AG08395 (cell line): Measurements from ENCODE around the gene PLPPR2.
"Not testable (repeated sequence)": the region's sequence is repeated elsewhere in the genome, so short reads cannot be mapped to it uniquely, and the experiment has no call there.

Experiments
- DNase-seq: peaks from one replicate; pipeline ENCODE4 v3.0.0; 2012; ENCODE audit warnings: mixed read lengths, low spot score

Gene PLPPR2

DNA sequence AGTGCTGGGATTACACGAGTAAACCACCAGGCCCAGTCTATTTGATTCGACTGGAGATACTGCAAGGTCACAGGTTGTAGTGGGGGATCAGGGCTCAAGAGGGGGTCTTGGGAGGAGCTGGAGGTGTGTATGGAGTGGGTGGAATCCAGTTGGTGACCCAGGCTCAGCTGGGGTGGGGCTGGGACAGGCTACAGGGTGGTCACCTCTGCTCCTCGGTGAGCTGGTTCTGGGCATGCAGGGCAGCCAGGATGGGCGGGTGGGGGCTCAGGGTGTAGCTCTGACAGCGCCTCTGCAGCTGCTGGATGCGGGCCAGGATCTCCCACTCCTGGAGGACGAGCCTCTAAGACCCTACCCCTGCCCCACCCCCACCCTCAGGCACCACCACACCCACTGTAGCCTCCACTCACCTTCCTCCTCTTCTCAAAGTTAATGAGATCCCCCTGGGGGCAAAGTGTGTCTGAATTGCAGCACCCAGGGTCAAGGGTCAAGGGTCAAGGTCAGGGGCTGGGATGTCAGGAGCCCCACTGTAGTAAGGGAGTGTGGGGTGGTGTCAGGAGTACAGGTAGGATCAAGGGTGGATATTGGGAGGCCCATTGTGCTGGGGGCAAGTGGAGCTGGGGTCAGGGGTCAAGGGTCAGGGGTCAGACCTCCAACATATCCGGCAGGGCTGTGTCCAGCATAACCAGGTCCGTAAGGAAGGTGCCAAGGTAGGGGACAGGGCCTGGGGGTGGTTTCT lies 46.7 kb downstream of the PLPPR2 start:
- DNase-seq, result no peak

- DNase-seq, result no peak
These were observed 49.5 kb downstream of the PLPPR2 start for GRCh38 chr19:11404588-11405222.

- no peak for DNase-seq
These were observed 50.8 kb downstream of the PLPPR2 start for GRCh38 chr19:11405846-11406643.

DNA sequence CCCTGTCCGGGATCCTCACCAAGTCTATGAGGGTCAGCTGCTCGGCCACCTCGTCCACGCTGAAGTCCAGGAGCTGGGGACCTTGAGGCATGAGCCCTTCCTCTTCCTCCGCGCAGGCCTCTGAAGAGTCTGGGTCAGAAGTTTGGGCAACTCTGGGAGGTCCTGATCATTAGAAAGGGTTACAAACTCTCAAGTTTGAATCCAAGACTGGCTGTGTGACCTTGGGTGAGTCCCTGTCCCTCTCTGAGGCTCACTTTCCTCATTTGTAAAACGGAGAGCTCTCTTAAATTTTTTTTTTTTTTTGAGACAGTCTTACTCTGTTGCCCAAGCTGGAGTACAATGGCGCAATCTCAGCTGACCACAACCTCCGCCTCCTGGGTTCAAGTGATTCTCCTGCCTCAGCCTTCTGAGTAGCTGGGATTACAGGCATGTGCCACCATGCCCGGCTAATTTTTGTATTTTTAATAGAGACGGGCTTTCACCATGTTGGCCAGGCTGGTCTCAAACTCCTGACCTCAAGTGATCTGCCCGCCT lies 51.5 kb downstream of the PLPPR2 start:
- not testable (repeated sequence) for DNase-seq

GRCh38 chr19:11408591-11408990 lies 53.4 kb downstream of the PLPPR2 start:
- no peak for DNase-seq

GRCh38 chr19:11410682-11411081 lies 55.5 kb downstream of the PLPPR2 start:
- DNase-seq, result no peak

- DNase-seq, result no peak
These were observed 59.3 kb downstream of the PLPPR2 start for GRCh38 chr19:11414544-11414943.
